Heart left ventricle (tissue), 16 donors: ENCODE data around the gene DGUOK. TPM values are rescaled to one million over a fixed set of nuclear protein-coding genes. Genes with fewer than 3 reads are reported as not detected.

Experiments
- ATAC-seq, 4 donors: fragments of 200-7000 bp; cut with Tn5 transposase; one replicate each; pipeline ENCODE4 v1.9.1; 2020 to 2022; ENCODE audit warnings: moderate library complexity in 4 of 4, mild to moderate bottlenecking in 3 of 4, moderate number of reproducible peaks in 1 of 4
- DNase-seq, 5 donors: peaks; one replicate each; pipeline ENCODE4 v3.0.0-alpha.2; 2020
- H3K27ac ChIP-seq, 12 donors: fragments of 200-600 bp; sonication (generic) in 4 of 12; one replicate each; pipeline versions ENCODE4 v1.5.0 to v1.8.0; 2016 to 2022; ENCODE audit warnings: mild to moderate bottlenecking in 2 of 12
- H3K27me3 ChIP-seq, 9 donors: fragments of 200-600 bp; sonication (generic) in 2 of 9; one replicate each; pipeline versions ENCODE4 v1.5.1 to v1.8.0; 2016 to 2022; ENCODE audit warnings: mild to moderate bottlenecking in 3 of 9
- H3K36me3 ChIP-seq, 9 donors: fragments of 200-600 bp; sonication (generic) in 2 of 9; one replicate each; pipeline versions ENCODE4 v1.5.0 to v1.8.0; 2018 to 2022; ENCODE audit warnings: mild to moderate bottlenecking in 2 of 9
- H3K4me1 ChIP-seq, 12 donors: fragments of 200-600 bp; sonication (generic) in 4 of 12; one replicate each; pipeline versions ENCODE4 v1.5.0 to v1.8.0; 2016 to 2022; ENCODE audit warnings: mild to moderate bottlenecking in 3 of 12
- H3K4me3 ChIP-seq, 12 donors: fragments of 200-600 bp; sonication (generic) in 4 of 12; one replicate each; pipeline versions ENCODE4 v1.5.0 to v1.8.0; 2017 to 2022; ENCODE audit warnings: mild to moderate bottlenecking in 9 of 12, moderate library complexity in 4 of 12
- H3K9me3 ChIP-seq, 12 donors: fragments of 200-600 bp; sonication (generic) in 4 of 12; one replicate each; pipeline versions ENCODE4 v1.5.0 to v1.8.0; 2016 to 2022; ENCODE audit warnings: mild to moderate bottlenecking in 1 of 12
- POLR2A ChIP-seq, 2 donors: fragments of 450-650 bp; IDR thresholded peaks; one replicate each; pipeline ENCODE4 v1.6.1; 2017; ENCODE audit warnings: antibody characterized with exemption in 2 of 2, mild to moderate bottlenecking in 2 of 2, moderate library complexity in 2 of 2
- WGBS, 4 donors: extraction: QIAGEN DNeasy Blood & Tissue Kit in 2 of 4; methylation state at CpG; one replicate each; pipeline versions ENCODE4 v1.1.5 to v1.1.7; 2013 to 2018; 5-methylcytosine and 5-hydroxymethylcytosine counted together
- intact Hi-C, 10 donors: fragments of 100-400 bp; cut with DNase I; formaldehyde crosslinking; loops; one replicate each; pipeline versions ENCODE4 v1.11.1 to v1.14.2; 2022
- polyA plus RNA-seq, 2 donors: library from polyadenylated mRNA; stranded (reverse); fragments of 200-250 nt; gene quantifications; one replicate each; pipeline ENCODE4 v1.2.3, GENCODE V29; 2013
- total RNA-seq, 9 donors: library from RNA; depleted of rRNA in 2 of 9; stranded (reverse); fragments of >200 nt in 2 of 9; fragmentation: NEBNext Ultra II Directional in 3 of 9; extraction: Animal tissue kit (Norgen Biotek cat#: 25700) in 3 of 9; gene quantifications; one replicate each; pipeline versions ENCODE4 v1.1.0 to v1.2.4, GENCODE V29; 2016 to 2023
- TF ChIP-seq, protein P1 (sequence below), 12 donors: fragments of 200-600 bp; sonication (generic) in 4 of 12; IDR thresholded peaks; one replicate each; pipeline versions ENCODE4 v1.5.0 to v1.8.0; 2018 to 2022; ENCODE audit warnings: antibody characterized with exemption in 12 of 12, mild to moderate bottlenecking in 5 of 12
- donor health status: ischemic (EF 13 %, LVEDD 7.1; RV severe dilation, severe dysfunction).
- donor health status: healthy with polysubstance abuse.
- donor health status: DM: no; HTN: yes; CAD: no.
- donor health status: DM: no; HTN: no; CAD: no.
- donor health status: ischemic (EF 25% LVEDD 6.9; RV normal size, moderate dysfunction).
- donor health status: ischemic (EF 25% LVEDD 5.7; RV mildly dilated, moderate dysfunction).
- donor health status: healthy.
- donor health status: DM: yes; HTN: yes; CAD: no.
- donor health status: ischemic (EF 35%, LVEDD 5.7; RV mildly dilated, moderate dysfunction).
- donor health status: nonischemic (EF 11% LVEDD 7.7; RV severe dilation, severe dysfunction).
- donor health status: DM: yes; HTN: yes; CAD: no.
- donor health status: PGD.
- donor health status: ischemic (EF 29% LVEDD 5.4; RV normal size, mild dysfunction).
- donor health status: nonischemic (EF 23%, LVEDD 6.1; RV moderate dilation, normal function).

The DGUOK gene
- total and polyA plus RNA-seq, 11 donors, result 22.6 to 49.2 (median 26.1) TPM

GRCh38 chr2:73906847-73907505 lies 19.7 kb upstream of the DGUOK start:
- ATAC-seq (no peak), DNase-seq (no peak)
- intact Hi-C loops, result no loop called here
- TF ChIP-seq POLR2A (IDR thresholded peaks at IDR 0.05), result no peak
- TF ChIP-seq, protein P1, sequence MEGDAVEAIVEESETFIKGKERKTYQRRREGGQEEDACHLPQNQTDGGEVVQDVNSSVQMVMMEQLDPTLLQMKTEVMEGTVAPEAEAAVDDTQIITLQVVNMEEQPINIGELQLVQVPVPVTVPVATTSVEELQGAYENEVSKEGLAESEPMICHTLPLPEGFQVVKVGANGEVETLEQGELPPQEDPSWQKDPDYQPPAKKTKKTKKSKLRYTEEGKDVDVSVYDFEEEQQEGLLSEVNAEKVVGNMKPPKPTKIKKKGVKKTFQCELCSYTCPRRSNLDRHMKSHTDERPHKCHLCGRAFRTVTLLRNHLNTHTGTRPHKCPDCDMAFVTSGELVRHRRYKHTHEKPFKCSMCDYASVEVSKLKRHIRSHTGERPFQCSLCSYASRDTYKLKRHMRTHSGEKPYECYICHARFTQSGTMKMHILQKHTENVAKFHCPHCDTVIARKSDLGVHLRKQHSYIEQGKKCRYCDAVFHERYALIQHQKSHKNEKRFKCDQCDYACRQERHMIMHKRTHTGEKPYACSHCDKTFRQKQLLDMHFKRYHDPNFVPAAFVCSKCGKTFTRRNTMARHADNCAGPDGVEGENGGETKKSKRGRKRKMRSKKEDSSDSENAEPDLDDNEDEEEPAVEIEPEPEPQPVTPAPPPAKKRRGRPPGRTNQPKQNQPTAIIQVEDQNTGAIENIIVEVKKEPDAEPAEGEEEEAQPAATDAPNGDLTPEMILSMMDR (IDR thresholded peaks at IDR 0.05), result no peak
- peaks cover 0 to 14% (median 0%) of the 10 kb centered on the region in 12 donors for H3K4me1 ChIP-seq
- no peaks in the 10 kb centered on the region for H3K27me3 ChIP-seq
- H3K9me3 ChIP-seq, result no peaks in the 10 kb centered on the region
- H3K36me3 ChIP-seq, result no peaks in the 10 kb centered on the region
- peak overlapping the region in 1 of 12 donors; percentile 66 for H3K27ac ChIP-seq
- WGBS, 4 donors, result 75 to 84% (median 81%) methylated on average over 5 of the region's 5 CpGs
- no peak overlapping the region for H3K4me3 ChIP-seq

DNA sequence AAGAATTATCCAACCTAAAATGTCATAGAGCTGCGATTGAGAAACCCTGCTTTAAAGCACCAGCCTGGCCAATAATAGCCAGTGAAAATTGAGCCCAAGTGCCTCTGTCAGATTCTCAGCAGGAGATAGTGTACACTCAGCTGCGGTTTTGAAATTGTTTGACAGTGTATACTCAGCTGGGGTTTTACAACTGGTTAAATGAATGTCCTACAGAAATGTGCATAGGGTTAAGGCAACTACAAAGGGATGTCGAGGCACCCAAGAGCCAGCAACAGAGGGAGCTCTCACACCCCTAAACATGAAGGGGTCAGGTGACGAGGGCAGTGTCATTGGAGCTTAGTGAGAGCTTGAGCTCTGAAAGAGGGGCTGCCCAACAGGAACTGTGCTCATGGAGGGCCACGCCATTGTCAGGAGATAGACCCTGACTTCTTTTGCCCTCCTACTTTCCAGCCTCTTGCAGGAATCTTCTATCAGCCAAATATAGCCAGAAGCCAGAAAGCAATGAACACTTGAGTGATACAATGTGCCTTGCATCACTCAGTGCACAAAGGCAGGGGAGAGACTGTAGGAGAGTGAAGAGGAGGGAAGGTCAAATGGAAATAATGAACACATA lies 18.7 kb upstream of the DGUOK start:
- peak in 3 of 4 donors; percentile 42 to 66 (median 54) for ATAC-seq
- Histone ChIP-seq H3K27ac (peak overlapping the region in 1 of 12 donors; percentile 66), H3K36me3 (no peaks in the 10 kb centered on the region), H3K4me3 (no peak overlapping the region), H3K4me1 (peaks cover 0 to 14% (median 0%) of the 10 kb centered on the region in 12 donors), H3K9me3 (no peaks in the 10 kb centered on the region), H3K27me3 (no peaks in the 10 kb centered on the region)
- no peak for DNase-seq
- intact Hi-C loops, result no loop called here
- TF ChIP-seq, protein P1 (IDR thresholded peaks at IDR 0.05), result peak in 9 of 12 donors; percentile 12 to 44 (median 24)
- TF ChIP-seq POLR2A (IDR thresholded peaks at IDR 0.05), result no peak
- WGBS, 4 donors, result 37 to 57% (median 50%) methylated on average over 5 of the region's 5 CpGs

GRCh38 chr2:73908689-73909652 lies 17.7 kb upstream of the DGUOK start:
- no peak for ATAC-seq
- intact Hi-C loops, result no loop called here
- Histone ChIP-seq H3K27me3 (no peaks in the 10 kb centered on the region), H3K9me3 (no peaks in the 10 kb centered on the region), H3K4me1 (peaks cover 0 to 14% (median 0%) of the 10 kb centered on the region in 12 donors), H3K4me3 (no peak overlapping the region), H3K27ac (peak overlapping the region in 1 of 12 donors; percentile 66), H3K36me3 (no peaks in the 10 kb centered on the region)
- no peak for TF ChIP-seq POLR2A (IDR thresholded peaks at IDR 0.05)
- TF ChIP-seq, protein P1 (IDR thresholded peaks at IDR 0.05), result no peak
- no peak for DNase-seq
- WGBS, 4 donors, result 83 to 90% (median 89%) methylated on average over 10 of the region's 10 CpGs
